Fibroblast of peridontal ligament (primary cell): Measurements from ENCODE around the gene MAPKBP1.

ENCODE experiments used
- DNase-seq: peaks from one replicate; pipeline ENCODE4 v3.0.0-alpha.2; 2010; ENCODE audit errors: extremely low read depth

MAPKBP1 gene

DNA sequence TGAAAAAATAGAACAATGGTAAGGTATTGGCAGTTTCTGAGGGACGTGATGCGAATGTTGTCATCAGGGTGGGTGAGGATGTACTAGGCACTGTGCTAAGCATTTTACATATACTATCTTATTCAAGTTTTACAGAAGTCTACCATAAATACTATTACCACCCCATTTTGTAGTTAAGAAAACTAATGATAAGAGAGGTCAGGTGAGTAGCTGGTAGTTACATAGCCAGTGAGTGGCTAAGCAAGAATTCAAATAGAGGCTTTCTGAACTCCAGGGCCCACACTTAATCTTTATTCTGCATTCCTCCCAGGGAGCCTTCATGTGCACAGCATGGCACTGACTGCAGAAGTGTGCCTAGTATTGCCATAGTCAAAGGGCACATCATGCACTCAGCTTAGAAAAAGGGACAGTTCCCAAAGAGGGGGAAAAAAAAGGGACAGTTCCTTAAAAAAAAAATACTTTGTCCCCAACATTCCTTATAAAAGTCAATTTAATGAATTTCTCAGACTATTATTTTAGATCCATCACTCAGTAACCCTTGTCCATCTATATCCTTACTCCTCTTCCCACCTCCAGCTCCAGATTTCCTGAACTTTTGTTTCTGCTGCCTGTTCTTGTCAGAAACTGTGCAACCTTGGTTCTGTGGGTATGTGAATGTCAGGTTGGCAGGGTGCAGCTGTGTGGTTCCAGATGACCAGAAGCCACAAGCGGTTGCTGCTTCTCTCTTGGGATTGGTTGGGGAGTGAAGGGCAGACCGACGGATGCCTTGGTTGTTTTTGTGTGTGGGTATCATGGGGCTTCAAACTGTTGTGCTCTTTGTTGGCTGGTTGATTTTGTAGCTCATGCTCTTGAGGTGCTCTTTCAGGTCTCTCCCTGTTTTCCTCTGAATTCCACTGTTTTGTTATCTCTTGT lies 8.3 kb downstream of the MAPKBP1 start:
- DNase-seq, result no peak

DNA sequence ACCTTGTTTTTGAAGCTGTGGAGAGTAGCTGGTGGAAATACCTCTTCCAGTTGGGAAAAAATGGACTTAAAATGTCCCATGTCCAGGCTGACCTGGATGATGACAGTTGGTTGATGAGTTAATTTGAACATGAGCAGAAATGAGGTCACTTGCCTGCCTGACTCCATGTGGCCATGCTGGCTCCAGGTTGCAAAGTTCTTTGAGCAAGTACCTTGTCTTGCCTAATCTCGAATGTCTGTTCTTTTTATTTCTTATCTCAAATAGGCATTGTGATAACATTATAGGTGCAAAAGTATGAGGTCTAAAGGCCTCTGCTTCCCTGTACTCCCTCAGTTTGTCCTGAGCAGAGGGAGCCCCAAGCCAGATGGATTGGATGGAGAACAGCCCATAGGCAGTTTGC lies 9.0 kb downstream of the MAPKBP1 start:
- DNase-seq, result no peak

DNA sequence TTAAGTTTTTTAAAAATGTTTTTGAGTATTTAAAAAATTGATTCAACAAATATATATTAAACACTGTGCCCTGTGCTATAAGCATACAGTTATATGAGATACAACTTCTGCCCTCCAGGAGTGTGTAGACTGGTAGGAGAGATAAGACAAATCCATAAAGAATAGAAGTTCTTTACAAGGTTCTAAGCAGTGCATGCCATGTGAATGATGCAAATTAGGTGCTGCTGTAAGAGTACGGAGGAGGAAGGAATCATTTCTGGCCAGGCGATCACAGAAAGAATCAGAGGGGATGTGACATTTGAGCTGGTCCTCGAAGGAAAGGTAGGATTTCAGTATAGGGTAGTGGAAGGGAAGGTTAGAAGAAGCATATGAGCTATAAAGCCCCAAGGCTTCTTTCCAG lies 14.0 kb downstream of the MAPKBP1 start:
- no peak for DNase-seq

DNA sequence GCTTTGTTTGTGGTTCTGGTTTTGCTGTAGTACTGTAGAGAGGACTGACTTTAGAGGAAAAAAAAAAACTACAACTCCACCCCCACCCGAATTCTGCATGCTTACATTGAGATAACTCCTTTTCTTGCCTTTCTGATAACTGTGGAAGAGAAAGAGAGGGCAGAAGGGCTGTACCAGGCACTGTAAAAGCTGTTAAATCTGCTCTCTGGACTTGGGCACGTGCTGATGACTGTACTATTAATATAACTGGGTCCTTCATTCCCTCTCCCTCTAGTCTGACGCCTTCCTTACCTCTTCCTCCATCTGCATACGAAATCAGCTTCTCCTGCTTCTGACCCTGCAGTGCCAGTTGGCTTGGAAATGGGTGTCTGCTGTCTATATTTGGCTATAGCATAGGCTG lies 15.0 kb downstream of the MAPKBP1 start:
- no peak for DNase-seq

DNA sequence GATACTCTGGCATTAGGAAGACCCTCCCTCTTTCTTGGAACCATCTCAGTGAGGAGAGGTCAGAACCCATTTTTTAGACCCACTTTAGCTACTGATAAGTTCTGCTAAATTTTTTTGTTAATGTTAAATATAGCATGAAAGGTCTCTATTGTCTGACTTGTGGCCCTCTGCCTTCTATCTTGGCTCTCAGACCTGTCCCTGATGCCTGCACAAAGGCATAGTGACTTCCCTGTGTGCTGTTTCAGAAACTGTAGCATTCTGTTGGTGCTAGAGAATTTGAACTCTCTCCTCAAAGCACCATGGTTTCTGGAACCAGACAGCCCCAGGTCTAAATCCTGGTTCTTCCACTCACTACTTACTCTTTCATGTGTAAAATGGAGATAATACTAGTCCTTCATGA lies 15.4 kb downstream of the MAPKBP1 start:
- no peak for DNase-seq

DNA sequence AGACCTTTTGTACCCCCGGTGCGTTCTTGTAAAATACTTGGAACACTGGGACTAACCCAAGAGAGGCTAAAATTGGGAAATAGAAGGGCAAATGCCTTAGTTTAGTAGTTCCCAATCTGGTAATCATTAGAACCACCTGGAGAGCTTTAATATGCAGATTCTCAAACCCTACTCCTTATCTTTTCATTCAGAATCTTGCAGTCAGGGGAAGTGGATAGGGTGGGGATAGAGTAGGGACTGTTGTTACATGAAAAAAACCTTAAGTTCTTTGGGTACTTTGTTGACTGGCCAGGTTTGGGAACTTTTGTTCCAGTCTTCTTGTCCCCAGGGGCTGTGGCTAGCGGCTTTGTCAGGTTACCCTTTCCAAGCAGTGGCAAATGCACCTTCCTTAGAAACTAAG lies 15.9 kb downstream of the MAPKBP1 start:
- DNase-seq, result no peak

DNA sequence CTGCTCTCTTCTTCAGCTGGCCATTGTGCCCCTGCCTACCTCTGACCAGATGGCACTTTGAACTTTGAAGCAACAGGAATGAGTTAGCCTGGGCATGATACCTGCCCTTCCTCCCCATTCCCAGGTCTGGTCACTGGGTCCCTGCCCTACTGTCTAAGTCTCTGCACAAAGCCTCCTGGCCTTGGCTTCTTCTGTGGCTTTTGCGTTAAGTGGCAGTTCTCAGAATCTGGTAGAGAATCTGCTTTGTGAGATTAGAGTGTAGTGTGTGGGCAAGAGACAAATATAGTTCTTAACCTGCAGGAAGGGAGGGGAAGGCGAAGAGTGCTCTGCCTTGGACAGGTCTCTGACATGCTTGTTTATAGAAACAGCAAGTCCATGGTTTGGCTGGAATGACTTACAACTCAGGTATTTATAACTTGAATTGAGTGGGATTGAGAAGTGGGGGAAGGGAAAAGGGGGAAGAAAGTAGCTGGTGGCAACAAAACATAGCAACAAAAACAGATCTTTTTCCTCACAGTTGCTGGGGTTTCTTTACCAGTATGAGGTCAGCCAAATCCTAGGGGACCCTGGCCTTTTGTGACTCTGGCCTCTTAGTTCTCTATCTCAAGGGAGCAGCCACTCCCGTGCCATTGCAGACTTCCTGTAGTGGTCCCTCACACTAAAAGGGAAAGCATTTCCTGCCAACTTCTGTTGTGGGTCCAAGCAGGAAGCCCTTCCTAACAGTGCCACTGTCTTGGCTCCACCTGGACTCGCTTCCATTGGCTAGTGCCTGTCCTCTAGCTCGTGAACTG lies 16.7 kb downstream of the MAPKBP1 start:
- peak; percentile 53 for DNase-seq

DNA sequence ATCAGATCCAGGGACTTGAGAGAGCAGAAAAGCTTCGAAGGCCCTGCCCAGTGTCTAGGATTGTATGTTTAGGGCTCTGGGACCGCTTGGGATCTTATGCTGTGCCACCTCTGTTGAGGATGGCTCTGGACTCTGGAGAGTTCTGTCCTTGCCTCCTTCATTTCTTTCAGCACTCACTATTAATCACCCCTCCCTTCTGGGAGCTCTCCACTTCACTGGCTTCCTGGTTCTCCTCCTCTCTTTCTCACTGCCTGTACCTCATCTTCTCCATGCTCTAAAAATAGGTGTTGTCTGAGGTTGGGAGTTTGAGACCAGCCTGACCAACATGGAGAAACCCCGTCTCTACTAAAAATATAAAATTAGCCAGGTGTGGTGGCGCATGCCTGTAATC lies 17.3 kb downstream of the MAPKBP1 start:
- DNase-seq, result no peak

DNA sequence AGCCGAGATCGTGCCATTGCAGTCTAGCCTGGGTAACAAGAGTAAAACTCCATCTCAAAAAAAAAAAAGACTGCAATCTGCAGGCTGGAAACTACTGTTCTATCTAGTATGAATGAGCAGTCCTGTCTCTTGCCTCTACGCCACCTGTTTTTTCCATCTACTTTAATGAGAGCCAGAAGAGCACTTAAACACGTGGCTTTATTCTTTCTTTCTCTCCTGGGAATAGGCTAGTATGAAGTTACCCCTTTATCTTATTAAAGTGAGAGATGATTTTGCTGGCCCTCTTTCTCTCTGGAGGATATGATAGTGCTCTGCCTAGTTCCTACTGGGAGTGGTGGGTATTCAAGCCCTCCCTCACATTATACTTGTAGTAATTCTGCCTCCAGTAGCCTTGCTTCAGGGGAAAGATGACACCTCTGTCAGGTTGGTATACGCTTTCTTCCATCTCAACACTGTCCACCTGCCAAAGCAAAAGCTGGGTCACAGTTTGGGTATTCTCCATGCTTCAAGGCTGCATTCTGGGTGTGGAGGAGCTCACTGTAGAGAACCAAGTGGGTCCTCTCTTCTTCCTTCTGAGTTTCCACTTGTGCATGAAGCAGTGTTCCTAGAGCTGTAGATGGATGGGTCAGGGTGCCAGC lies 17.8 kb downstream of the MAPKBP1 start:
- DNase-seq, result no peak

DNA sequence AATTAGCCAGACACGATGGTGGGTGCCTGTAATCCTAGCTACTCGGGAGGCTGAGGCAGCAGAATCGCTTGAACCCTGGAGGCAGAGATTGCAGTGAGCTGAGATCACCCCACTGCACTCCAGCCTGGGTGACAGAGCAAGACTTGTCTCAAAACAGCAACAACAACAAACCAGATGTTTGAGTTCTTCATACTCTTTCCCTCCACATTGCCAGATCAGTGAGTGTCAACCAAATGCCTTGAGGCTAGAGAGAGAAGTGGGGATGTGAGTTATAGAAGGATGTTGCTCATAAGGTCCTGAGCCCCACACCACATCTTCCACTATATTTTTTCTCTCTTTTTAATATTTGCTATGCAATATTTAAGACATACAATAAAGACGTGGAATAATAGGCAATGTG lies 19.8 kb downstream of the MAPKBP1 start:
- DNase-seq, result no peak

DNA sequence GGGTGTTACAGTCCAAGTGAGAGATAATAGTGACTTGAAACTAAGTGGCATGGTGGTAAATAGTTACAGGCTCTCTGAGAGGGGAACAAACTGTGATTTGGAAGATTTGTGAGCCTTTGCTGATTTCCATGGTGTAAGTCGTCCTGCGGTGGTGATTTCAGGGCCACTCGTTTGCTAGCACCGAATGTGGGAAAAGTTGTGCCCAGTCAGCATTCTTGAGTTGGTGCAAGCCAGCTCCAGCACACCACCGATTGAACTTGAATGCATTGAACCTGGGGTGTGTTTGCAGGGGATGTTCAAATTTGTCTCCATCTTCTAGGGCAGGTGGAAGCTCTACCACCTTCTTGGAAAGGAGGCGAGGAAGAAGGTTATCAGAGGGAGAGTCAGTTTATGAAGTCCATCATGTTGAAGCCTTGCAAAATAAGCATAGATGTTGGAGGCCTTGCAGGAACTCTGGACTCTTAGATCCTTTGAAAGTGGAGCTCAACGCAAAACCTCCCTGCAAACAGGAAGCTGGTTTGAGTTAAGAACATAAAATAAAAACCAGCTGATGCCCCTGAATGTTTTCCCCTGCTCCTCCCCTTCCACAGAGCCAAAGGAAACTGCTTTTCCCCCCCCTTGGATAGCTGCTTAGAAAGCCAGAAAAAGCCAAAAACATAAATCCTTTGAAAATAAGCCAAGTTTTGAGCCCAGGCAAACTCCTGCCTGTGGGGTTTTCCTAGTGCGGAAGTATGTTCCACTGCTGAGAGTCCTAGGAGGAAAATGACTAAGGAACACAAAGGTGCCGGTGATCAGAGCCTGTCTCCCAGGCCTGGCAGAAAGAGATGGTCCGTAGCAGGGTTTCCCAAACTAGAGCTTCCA lies 21.9 kb downstream of the MAPKBP1 start:
- DNase-seq, result peak; percentile 93

DNA sequence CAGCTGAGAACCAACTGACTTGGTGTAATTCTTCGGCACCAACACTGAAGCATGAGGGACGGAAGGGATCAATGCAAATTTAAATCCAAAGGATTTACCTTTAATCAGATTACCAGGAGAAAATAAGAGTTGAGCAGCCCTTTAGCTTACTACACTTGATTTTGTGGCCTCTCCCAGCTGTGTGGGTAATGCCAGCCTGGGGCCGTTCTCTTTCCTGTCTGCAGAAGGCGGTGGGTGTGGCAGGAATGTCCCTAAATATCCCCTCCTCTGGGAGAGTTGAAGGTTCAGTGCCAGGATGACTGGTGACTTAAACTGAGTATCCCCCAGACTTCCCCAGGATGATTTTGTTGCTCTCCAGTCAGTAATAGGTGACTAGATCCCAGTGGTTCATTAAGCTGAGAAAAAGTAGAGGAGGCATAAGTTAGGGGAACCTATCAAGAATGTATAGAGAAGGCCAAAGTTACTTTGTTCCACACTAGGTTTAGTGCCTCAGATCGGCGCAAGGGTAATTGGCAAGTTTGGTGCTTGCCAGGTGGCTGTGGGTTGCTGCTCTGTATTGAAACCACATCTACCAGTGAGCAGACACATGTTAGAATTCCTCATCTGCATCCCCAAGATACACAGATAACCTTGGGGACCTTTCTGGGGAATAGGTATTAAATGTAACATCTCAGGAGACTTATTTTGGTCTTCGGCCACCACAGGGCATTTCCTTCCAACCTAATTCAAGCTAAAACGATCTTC lies 23.1 kb downstream of the MAPKBP1 start:
- DNase-seq, result no peak

DNA sequence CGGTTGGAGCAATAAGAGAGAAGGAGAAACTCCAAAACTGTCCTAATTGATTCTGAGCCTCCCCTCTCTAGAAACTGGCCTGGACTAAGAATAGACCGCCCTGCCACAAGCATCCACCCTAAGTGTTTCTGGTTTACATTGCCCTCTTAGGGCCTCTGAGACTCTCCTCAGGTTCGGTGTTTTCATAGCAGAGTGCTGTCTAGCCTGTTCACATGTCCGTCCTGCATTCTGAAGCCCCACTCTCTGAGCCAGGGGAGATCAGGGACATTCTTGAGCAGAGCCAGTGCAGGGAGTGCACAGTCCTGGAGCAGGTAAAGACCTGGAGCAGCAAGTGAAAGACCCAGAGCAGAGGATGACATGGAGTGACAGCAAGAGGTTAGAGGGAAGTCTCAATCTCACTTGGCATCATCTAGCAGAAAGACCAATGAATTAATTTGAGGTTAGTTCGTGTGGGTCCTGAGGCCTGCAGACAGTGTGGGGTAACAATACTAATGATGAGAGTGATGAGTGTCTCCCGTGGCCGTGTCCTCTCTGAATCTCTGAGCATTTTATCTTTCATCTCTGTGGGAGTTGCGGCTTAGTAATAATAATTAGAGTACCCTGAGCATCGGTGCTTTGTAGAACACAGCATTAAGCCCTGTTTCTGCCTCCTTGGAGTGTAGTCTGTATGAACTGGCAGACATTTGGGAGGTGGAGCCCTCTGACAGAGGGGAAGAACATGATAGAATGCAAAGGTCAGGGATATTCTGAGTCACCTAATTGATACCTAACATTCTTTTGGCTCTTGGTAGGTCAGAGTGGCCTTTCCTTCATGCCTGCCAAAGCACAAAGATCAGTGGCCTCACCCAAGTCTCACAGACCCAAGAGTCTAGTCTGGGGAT lies 24.6 kb downstream of the MAPKBP1 start:
- DNase-seq, result no peak

DNA sequence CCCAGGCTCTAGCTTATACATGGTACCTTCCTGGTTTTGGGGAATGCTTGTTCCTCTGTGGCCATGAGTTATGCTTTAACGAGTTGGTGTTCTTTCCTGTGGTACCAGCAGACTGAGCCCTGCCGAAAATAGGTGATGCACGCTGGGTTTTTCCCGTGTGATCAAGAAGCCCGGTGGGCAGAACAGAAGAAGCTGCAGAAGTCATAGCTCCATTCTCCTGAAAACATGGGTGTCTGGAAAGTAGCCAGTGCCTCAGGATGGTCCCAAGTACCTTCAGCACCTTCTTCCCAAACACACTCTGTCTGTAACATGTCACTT lies 25.2 kb downstream of the MAPKBP1 start:
- no peak for DNase-seq

DNA sequence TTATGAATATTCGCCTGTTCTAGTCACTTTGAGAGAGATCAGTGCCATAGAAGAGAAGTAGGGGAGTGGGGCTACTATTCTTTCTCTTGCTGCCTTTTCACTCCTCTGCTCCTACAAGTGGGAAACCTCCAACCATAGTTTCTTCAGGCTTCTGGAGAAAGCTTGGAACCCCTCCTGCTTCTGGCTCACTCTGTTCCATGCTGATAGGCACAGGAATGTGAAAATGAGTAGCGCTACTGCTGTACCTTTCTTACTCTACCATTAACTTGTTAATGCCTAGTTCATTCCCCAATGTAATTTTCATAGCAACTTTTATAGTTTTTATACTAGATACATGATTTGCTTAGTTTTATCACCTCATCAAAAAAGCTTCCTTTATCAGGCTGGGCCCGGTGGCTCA lies 26.9 kb downstream of the MAPKBP1 start:
- DNase-seq, result no peak

DNA sequence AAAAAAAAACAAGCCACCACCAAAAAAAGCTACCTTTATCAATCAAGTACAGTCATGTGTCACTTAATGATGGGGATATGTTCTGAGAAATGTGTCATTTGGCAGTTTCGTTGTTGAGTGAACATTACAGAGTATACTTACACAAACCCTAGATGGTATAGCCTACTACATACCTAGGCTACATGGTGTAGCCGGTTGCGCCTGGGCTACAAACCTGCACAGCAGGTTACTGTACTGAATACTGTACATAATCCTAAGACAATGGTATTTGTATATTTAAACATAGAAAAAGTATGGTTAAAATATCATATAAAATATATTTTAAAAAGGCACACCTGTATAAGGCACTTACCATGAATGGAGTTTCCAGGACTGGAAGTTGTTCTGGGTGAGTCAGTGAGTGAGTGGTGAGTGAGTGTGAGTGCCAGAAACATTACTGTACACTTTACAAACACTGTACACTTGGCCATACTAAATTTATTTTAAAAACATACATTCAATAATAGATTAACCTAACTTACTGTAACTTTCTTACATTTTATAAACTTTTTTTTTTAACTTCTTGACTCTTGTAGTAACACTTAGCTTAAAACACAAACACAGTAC lies 27.7 kb downstream of the MAPKBP1 start:
- peak; percentile 27 for DNase-seq

DNA sequence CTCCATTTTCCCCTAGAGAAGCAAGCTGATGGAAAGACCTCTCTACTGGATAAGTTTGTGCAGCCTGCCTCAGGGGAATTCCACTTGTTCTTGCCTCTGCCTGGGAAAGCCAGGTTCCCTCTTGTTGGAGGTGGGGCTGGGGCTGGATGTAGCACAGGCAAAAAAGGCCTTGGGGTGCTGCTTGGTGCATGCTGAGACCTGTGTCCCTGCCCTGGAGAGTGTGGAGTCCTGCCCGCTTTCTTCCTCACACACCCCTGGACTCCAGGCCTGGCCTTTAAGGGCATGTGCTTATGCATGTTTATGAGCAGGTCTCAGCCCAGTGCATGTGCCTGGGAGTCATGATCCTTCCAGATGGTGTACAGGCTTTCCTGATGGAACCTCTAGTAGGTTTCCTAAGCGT lies 30.1 kb downstream of the MAPKBP1 start:
- DNase-seq, result no peak

DNA sequence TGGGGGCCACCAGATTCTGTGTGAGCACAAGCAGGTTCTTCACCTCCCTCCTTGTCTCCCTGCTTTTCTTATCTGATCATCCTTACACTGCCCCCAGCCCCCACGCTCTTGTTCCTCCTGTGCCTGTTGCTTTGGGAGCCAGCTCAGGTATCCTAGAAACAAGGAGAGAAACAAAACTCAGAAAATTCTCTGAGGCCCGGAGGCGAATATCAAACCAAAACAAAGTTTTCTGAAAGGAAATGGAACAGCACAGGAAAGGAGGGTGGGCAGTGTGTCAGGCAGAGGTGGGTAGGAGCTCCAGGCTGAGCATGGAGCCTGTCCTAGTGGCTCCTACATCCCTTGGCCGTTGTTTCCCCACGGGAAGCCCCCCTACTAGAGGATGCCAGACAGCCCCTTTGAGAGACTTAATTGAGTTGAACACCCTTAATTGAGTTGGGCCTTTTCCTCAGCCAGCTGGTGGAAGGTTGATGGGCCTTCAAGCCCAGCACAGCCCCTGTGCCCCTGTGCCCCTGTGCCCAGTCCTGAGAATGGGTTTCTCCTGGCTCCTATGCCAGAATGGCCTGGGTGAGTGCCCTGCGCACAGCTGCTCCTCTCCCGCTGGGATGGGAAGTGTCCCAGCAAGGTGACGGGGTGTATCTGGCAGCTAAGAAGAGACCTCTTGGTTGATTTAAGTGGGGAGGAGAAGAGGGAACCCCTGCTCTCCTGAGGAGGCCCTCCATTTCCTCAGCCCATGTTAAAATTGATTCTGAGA lies 30.8 kb downstream of the MAPKBP1 start:
- no peak for DNase-seq

DNA sequence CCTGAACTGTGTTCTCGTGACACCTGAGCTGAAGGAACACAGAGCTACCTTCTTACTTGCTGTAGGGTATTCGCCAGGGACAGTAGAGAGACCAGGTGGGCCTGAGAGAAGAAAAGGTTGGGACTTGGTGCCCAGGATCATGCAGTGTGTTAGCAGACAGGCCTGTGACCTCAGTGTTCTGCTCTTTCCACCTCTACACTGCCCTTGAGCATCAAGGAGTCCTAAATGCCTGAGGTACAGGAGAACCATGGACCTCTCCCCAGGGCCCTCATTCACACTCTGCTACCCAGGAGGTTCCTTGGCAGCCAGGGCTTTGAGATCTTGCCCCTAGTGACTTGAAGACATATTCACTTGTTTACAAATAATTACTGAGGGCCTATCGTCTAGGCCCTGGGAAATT lies 31.4 kb downstream of the MAPKBP1 start:
- DNase-seq, result no peak
